Activated B cell treated with CpG ODN at 0.5 μM for 24 hours (primary cell): Measurements from ENCODE around the gene PCDH1. TPM values are rescaled to one million over a fixed set of nuclear protein-coding genes. Genes with fewer than 3 reads are reported as not detected.

Experiments
- ATAC-seq: fragments of 200-7000 bp; cut with Tn5 transposase; one replicate; pipeline ENCODE4 v1.10.0; 2021; ENCODE audit warnings: low read depth, mild to moderate bottlenecking, moderate library complexity
- CTCF ChIA-PET: fragments of 350-600 bp; sonication (Branson Sonifier 250); formaldehyde crosslinking; loops from one replicate; lab custom pipeline; 2021; ENCODE audit warnings: antibody characterized with exemption; lab: Charles Lee
- POLR2A ChIA-PET: fragments of 350-600 bp; sonication (Branson Sonifier 250); formaldehyde crosslinking; loops from one replicate; lab custom pipeline; 2021; ENCODE audit warnings: antibody characterized with exemption; lab: Charles Lee
- DNase-seq: peaks from one replicate; pipeline ENCODE4 v3.0.0; 2022
- H3K27ac Mint-ChIP-seq: one replicate; pipeline ENCODE4 v1.8.0; 2020; ENCODE audit warnings: mixed read lengths
- H3K27me3 Mint-ChIP-seq: one replicate; pipeline ENCODE4 v1.8.0; 2021; ENCODE audit warnings: mixed read lengths
- H3K36me3 Mint-ChIP-seq: one replicate; pipeline ENCODE4 v1.8.0; 2021; ENCODE audit warnings: low read depth, mixed read lengths
- H3K4me1 Mint-ChIP-seq: one replicate; pipeline ENCODE4 v1.8.0; 2021; ENCODE audit warnings: mixed read lengths
- H3K4me3 Mint-ChIP-seq: one replicate; pipeline ENCODE4 v1.8.0; 2020; ENCODE audit warnings: mild to moderate bottlenecking, mixed read lengths
- H3K9me3 Mint-ChIP-seq: one replicate; pipeline ENCODE4 v1.8.0; 2020; ENCODE audit warnings: mixed read lengths
- CTCF ChIP-seq: fragments of 200-600 bp; IDR thresholded peaks from one replicate; pipeline ENCODE4 v1.8.0; 2022; ENCODE audit warnings: antibody characterized with exemption, mild to moderate bottlenecking
- intact Hi-C: fragments of 100-400 bp; cut with micrococcal nuclease; formaldehyde crosslinking; loops from one replicate; pipeline ENCODE4 v1.15.1; 2024
- total RNA-seq: library from RNA; stranded (reverse); gene quantifications from 2 replicates; pipeline ENCODE4 v1.2.3, GENCODE V29; 2022

The PCDH1 gene
- total RNA-seq, 1 donor from 2014 or later = not detected

GRCh38 chr5:141914797-141915196 is 36.6 kb upstream of the PCDH1 start:
- Mint-ChIP-seq H3K27me3 (peaks cover 8% of the 10 kb centered on the region), H3K4me1 (peaks cover 40% of the 10 kb centered on the region), H3K27ac (no peak overlapping the region), H3K36me3 (no peaks in the 10 kb centered on the region), H3K9me3 (no peaks in the 10 kb centered on the region), H3K4me3 (peak overlapping the region; percentile 9)
- DNase-seq (no peak), ATAC-seq (no peak)
- POLR2A ChIA-PET = interaction anchor here (1.1 to 2.3 kb wide), 2 partner anchors 9 to 54 kb away, joined by 4 to 24 read pairs; partner anchors contain the start of genes DELE1 and RNF14
- intact Hi-C loops = loop anchor here (1.0 to 2.0 kb wide), 3 partner anchors 9 to 212 kb away; partner anchors contain the start of genes DELE1 and PCDH1
- CTCF ChIA-PET = interaction anchor here (0.8 to 3.5 kb wide), 6 partner anchors 9 to 250 kb away, joined by 3 to 14 read pairs (median 8); partner anchors contain the start of gene DELE1
- no peak for TF ChIP-seq CTCF

DNA sequence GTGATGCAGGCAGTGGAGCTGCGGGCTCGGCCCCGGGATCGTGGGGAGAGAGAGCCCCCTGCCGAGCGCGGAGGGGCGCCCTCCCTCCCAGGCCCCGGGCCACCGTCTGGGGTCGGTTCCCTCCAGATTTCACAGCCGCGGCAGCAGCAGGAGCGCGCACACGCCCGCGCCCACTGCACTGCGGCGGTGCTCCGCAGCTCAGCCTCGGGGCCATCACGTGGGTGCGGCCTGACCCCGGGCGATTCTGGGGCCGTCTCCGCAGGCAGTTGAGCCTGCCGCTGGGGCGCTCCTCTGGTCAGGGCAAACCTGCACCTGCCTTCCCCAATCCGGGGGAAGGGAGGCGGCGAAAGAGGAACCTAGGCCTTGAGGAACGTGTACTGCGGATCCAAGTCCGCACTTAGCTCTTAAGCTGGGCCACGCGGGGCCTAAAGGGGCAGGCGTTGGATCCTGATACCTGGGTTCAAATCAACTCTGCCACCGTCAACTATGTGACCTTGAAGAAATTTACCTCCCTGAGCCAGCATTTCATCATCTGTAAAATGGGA is 36.1 kb upstream of the PCDH1 start:
- intact Hi-C loops = loop anchor here (1.0 to 2.0 kb wide), 3 partner anchors 9 to 212 kb away; partner anchors contain the start of genes DELE1 and PCDH1
- peaks cover 8% of the 10 kb centered on the region for H3K27me3 Mint-ChIP-seq
- ATAC-seq (peak; percentile 78), DNase-seq (peak; percentile 47)
- POLR2A ChIA-PET = interaction anchor here (1.1 to 2.3 kb wide), 2 partner anchors 9 to 55 kb away, joined by 4 to 24 read pairs; partner anchors contain the start of genes DELE1 and RNF14
- CTCF ChIA-PET = interaction anchor here (0.8 to 1.7 kb wide), 5 partner anchors 10 to 249 kb away, joined by 3 to 10 read pairs (median 6); partner anchors contain the start of gene DELE1
- H3K9me3 Mint-ChIP-seq = no peaks in the 10 kb centered on the region
- no peak for TF ChIP-seq CTCF
- H3K36me3 Mint-ChIP-seq = no peaks in the 10 kb centered on the region
- H3K4me1 Mint-ChIP-seq = peaks cover 40% of the 10 kb centered on the region
- no peak overlapping the region for H3K27ac Mint-ChIP-seq
- peak overlapping the region; percentile 72 for H3K4me3 Mint-ChIP-seq

GRCh38 chr5:141913560-141914198 is 35.5 kb upstream of the PCDH1 start:
- no peak for ATAC-seq
- no peaks in the 10 kb centered on the region for H3K36me3 Mint-ChIP-seq
- peaks cover 8% of the 10 kb centered on the region for H3K27me3 Mint-ChIP-seq
- H3K9me3 Mint-ChIP-seq = no peaks in the 10 kb centered on the region
- H3K4me1 Mint-ChIP-seq = peaks cover 40% of the 10 kb centered on the region
- peak overlapping the region; percentile 72 for H3K4me3 Mint-ChIP-seq
- CTCF ChIA-PET = interaction anchor here (0.8 to 1.7 kb wide), 4 partner anchors 10 to 221 kb away, joined by 3 to 10 read pairs (median 8); partner anchors contain the start of gene DELE1
- H3K27ac Mint-ChIP-seq = no peak overlapping the region
- POLR2A ChIA-PET = interaction anchor here (1.1 to 2.3 kb wide), 3 partner anchors 10 to 55 kb away, joined by 3 to 24 read pairs (median 4); partner anchors contain the start of genes DELE1 and RNF14
- DNase-seq = no peak
- intact Hi-C loops = loop anchor here (1.0 to 2.0 kb wide), 3 partner anchors 10 to 211 kb away; partner anchors contain the start of genes DELE1 and PCDH1
- no peak for TF ChIP-seq CTCF

- no peak for TF ChIP-seq CTCF
- Mint-ChIP-seq H3K9me3 (peaks cover 4% of the 10 kb centered on the region), H3K4me3 (no peak overlapping the region), H3K36me3 (no peaks in the 10 kb centered on the region), H3K27ac (no peak overlapping the region), H3K4me1 (peaks cover 20% of the 10 kb centered on the region), H3K27me3 (peaks cover 8% of the 10 kb centered on the region)
- DNase-seq = no peak
- intact Hi-C loops = no loop called here
- POLR2A ChIA-PET = no interaction called here
- ATAC-seq = no peak
- CTCF ChIA-PET = no interaction called here
Observed at GRCh38 chr5:141910271-141910673, 32.1 kb upstream of the PCDH1 start.

GRCh38 chr5:141909212-141909611 is 31.0 kb upstream of the PCDH1 start:
- CTCF ChIA-PET = no interaction called here
- peaks cover 8% of the 10 kb centered on the region for H3K27me3 Mint-ChIP-seq
- no peaks in the 10 kb centered on the region for H3K36me3 Mint-ChIP-seq
- H3K27ac Mint-ChIP-seq = no peak overlapping the region
- H3K4me1 Mint-ChIP-seq = peaks cover 11% of the 10 kb centered on the region
- peaks cover 4% of the 10 kb centered on the region for H3K9me3 Mint-ChIP-seq
- no peak for TF ChIP-seq CTCF
- POLR2A ChIA-PET = no interaction called here
- H3K4me3 Mint-ChIP-seq = no peak overlapping the region
- intact Hi-C loops = no loop called here
- DNase-seq (no peak), ATAC-seq (no peak)
